ENCODE results near the gene PCDH9. TPM values are rescaled to one million over a fixed set of nuclear protein-coding genes. Genes with fewer than 3 reads are reported as not detected.

Gene PCDH9
- total and polyA plus RNA-seq, 10 of the 15 experiments (the other 5 are each of a cell fraction or from before 2014, with no cell fraction given) = 0.02 to 2.3 (median 0.05) TPM; not detected in 1

DNA sequence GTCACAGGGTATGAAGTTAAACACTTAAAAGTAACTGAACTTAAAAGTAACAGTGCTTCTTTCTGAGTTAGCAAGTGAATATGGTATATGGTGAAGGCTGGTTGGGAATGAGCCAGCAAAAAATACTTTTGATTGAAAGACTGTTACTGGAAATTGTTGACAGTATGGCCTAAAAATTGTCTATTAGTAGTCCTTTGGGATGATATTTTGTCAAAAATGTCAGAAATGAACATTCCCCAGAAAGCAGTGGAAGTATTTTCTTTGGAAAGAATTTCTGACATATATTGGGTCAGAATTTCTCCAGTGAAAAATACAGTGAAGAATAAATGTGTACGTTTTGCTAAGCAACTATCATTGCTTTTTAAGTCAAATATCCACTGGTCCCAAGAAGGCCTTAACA lies 860.5 kb downstream of the PCDH9 start:
- Histone ChIP-seq H3K4me3 (no peak overlapping the region), H3K9me3 (replicated peaks; ENCODE audit: control insufficient read depth, insufficient read depth, low read length) (no peaks in the 10 kb centered on the region), H3K27me3 (replicated peaks in 1 of 2; ENCODE audit: control insufficient read depth in 2 of 2, insufficient read depth in 2 of 2, low read length in 1 of 2) (no peaks in the 10 kb centered on the region), H3K4me2 (ENCODE audit: control insufficient read depth, insufficient read depth) (no peak overlapping the region), H3K36me3 (ENCODE audit: control insufficient read depth in 2 of 2, insufficient read depth in 2 of 2, low read length in 1 of 2) (no peaks in the 10 kb centered on the region), H3K9ac (ENCODE audit: control insufficient read depth, insufficient read depth, low read length) (no peak overlapping the region), H3K4me1 (ENCODE audit: control insufficient read depth, insufficient read depth, low read length) (no peaks in the 10 kb centered on the region), H3K27ac (ENCODE audit: control insufficient read depth, insufficient read depth) (no peak overlapping the region), H3K79me2 (ENCODE audit: control insufficient read depth, insufficient read depth, low read length) (no peaks in the 10 kb centered on the region), H4K20me1 (ENCODE audit: control insufficient read depth, insufficient read depth) (no peaks in the 10 kb centered on the region), H2AFZ (ENCODE audit: control insufficient read depth, low read depth, low read length) (no peak overlapping the region)
- ATAC-seq (no peak), DNase-seq (ENCODE audit: low read depth, low spot score) (no peak), FAIRE-seq (no peak)
- RAD21 ChIA-PET (ENCODE audit: unreplicated experiment) = no interaction called here
- in situ Hi-C loops (cut with MboI) = no loop called here
- no peak for TF ChIP-seq NFYB (IDR thresholded peaks at IDR 0.05; ENCODE audit: insufficient read depth, low read depth, low read length)
- TF ChIP-seq MXI1 (IDR thresholded peaks at IDR 0.05; ENCODE audit: low read depth, low read length) = no peak
- TF ChIP-seq SMARCA5 (IDR thresholded peaks at IDR 0.05) = no peak
- TF ChIP-seq EED (IDR thresholded peaks at IDR 0.05; ENCODE audit: low read depth) = no peak
- TF ChIP-seq WRNIP1 (IDR thresholded peaks at IDR 0.05; ENCODE audit: borderline replicate concordance, low read depth, low read length) = no peak
- TF ChIP-seq, protein P1, sequence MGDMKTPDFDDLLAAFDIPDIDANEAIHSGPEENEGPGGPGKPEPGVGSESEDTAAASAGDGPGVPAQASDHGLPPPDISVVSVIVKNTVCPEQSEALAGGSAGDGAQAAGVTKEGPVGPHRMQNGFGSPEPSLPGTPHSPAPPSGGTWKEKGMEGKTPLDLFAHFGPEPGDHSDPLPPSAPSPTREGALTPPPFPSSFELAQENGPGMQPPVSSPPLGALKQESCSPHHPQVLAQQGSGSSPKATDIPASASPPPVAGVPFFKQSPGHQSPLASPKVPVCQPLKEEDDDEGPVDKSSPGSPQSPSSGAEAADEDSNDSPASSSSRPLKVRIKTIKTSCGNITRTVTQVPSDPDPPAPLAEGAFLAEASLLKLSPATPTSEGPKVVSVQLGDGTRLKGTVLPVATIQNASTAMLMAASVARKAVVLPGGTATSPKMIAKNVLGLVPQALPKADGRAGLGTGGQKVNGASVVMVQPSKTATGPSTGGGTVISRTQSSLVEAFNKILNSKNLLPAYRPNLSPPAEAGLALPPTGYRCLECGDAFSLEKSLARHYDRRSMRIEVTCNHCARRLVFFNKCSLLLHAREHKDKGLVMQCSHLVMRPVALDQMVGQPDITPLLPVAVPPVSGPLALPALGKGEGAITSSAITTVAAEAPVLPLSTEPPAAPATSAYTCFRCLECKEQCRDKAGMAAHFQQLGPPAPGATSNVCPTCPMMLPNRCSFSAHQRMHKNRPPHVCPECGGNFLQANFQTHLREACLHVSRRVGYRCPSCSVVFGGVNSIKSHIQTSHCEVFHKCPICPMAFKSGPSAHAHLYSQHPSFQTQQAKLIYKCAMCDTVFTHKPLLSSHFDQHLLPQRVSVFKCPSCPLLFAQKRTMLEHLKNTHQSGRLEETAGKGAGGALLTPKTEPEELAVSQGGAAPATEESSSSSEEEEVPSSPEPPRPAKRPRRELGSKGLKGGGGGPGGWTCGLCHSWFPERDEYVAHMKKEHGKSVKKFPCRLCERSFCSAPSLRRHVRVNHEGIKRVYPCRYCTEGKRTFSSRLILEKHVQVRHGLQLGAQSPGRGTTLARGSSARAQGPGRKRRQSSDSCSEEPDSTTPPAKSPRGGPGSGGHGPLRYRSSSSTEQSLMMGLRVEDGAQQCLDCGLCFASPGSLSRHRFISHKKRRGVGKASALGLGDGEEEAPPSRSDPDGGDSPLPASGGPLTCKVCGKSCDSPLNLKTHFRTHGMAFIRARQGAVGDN (IDR thresholded peaks at IDR 0.05) = no peak
- TF ChIP-seq SIN3A (IDR thresholded peaks at IDR 0.05; ENCODE audit: low read depth, low read length) = no peak
- no peak for TF ChIP-seq NR2C2 (IDR thresholded peaks at IDR 0.05; ENCODE audit: borderline replicate concordance, control insufficient read depth, insufficient read length, low read depth)
- TF ChIP-seq PAX5 (IDR thresholded peaks at IDR 0.05; ENCODE audit: borderline replicate concordance, low read depth, low read length) = no peak
- TF ChIP-seq, protein P2, sequence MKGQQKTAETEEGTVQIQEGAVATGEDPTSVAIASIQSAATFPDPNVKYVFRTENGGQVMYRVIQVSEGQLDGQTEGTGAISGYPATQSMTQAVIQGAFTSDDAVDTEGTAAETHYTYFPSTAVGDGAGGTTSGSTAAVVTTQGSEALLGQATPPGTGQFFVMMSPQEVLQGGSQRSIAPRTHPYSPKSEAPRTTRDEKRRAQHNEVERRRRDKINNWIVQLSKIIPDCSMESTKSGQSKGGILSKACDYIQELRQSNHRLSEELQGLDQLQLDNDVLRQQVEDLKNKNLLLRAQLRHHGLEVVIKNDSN (IDR thresholded peaks at IDR 0.05; ENCODE audit: borderline replicate concordance, extremely low read length, insufficient read depth, low read depth, low read length) = no peak
- TF ChIP-seq RBBP5 (conservative IDR thresholded peaks at IDR 0.05) = no peak
- no peak for TF ChIP-seq SPI1 (IDR thresholded peaks at IDR 0.05; ENCODE audit: borderline replicate concordance, insufficient read depth, low read depth, low read length)
- TF ChIP-seq IKZF1 (conservative IDR thresholded peaks at IDR 0.05) = no peak
- TF ChIP-seq BMI1 (IDR thresholded peaks at IDR 0.05; ENCODE audit: borderline replicate concordance) = no peak
- TF ChIP-seq KDM1A (IDR thresholded peaks at IDR 0.05; ENCODE audit: borderline replicate concordance) = no peak
- no peak for TF ChIP-seq RFX5 (IDR thresholded peaks at IDR 0.05; ENCODE audit: low read depth, low read length)
- TF ChIP-seq ZNF217 (IDR thresholded peaks at IDR 0.05) = no peak
- no peak for TF ChIP-seq ZNF207 (IDR thresholded peaks at IDR 0.05; ENCODE audit: borderline replicate concordance)
- CTCF ChIA-PET = no interaction called here
- WGBS (ENCODE audit: insufficient coverage, insufficient replicate concordance, low lambda C conversion rate, missing lambda C conversion rate) = 0% methylated on average over 1 of the region's 1 CpG
- BruUV-seq (replicated peaks) = no TSS peak
- POLR2A ChIA-PET = no interaction called here
- intact Hi-C loops (cut with micrococcal nuclease; ENCODE audit: unreplicated experiment) = no loop called here
- SMC1A ChIA-PET (ENCODE audit: uncharacterized antibody, unreplicated experiment) = no interaction called here
